HG03103 (cell line): ENCODE results near the gene NTRK1.

Experiments
- ATAC-seq: cut with Tn5 transposase; IDR thresholded peaks from one replicate; pipeline ENCODE4 v1.9.1; 2021; ENCODE audit warnings: low read depth; ENCODE audit not compliant: unreplicated experiment

NTRK1 gene

DNA sequence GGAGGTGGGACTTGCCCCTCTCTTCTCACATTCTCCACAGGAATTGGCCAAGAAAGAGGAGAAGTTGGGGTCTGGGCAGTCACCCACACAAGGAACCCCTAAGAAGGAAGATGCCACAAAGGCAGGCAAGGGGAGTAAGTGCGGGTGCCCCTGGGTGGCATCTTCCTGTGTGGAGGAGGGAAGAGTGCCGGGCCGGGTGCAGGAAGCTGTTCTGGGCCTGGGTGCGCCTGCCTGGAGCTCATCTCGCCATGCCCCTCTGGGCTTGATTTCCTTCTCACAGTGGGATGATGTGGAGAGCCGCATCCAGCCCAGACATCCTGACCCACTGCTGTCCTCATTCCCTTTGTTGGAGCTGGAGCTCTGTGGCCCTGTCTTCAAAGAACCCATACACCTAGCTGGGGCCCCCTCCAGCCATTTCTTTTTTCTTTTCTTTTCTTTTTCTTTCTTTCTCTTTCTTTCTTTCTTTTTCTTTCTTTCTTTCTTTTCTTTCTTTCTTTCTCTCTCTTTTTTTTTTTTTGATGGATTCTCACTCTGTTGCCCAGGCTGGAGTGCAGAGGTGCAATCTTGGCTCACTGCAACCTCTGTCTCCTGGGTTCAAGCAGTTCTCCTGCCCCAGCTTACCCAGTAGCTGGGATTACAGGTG lies 69.1 kb downstream of the NTRK1 start:
- ATAC-seq: no peak

DNA sequence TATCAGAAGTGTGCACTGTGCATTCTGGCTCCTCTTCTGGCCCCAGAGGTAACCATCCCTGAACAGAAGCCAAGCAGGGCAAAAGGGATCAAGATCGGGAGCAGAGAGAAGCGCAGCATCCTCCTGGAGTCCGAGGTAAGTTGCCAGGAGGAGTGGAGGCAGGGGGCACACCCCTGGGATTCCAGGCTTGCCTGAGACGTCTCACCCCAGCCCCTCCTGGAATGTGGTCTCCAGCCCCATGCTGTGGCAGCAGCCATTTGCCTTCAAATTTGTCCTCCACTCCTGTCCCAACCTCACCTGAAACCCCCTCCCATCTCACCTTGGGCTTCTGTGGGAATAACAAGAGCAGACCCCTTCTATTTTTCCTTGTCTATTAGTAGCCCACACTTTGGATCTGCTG lies 69.8 kb downstream of the NTRK1 start:
- ATAC-seq: no peak
